GM23338 (cell line): ENCODE data around the gene GRIK1. TPM values are rescaled to one million over a fixed set of nuclear protein-coding genes. Genes with fewer than 3 reads are reported as not detected.

Source experiments
- CREB1 ChIP-seq: fragments of 250-450 bp; sonication (Bioruptor Pico); IDR thresholded peaks from 2 replicates; pipeline ENCODE4 v1.5.0; 2020; ENCODE audit warnings: low read depth, mild to moderate bottlenecking, moderate library complexity
- EZH2 ChIP-seq: fragments of 200-600 bp; sonication (generic); IDR thresholded peaks from one replicate; pipeline ENCODE4 v1.8.0; 2017; ENCODE audit warnings: antibody characterized with exemption, mild to moderate bottlenecking, low read depth; ENCODE audit not compliant: unreplicated experiment
- EZH2phosphoT487 ChIP-seq: fragments of 200-600 bp; sonication (generic); IDR thresholded peaks from one replicate; pipeline ENCODE4 v1.8.1; 2018; ENCODE audit warnings: antibody characterized with exemption; ENCODE audit not compliant: unreplicated experiment
- JUNB ChIP-seq: IDR thresholded peaks from one replicate; pipeline ENCODE4 v1.6.1; 2016; ENCODE audit warnings: antibody characterized with exemption; ENCODE audit not compliant: unreplicated experiment
- NANOG ChIP-seq: IDR thresholded peaks from 2 replicates; pipeline ENCODE4 v1.6.1; 2016; ENCODE audit warnings: antibody characterized with exemption, borderline replicate concordance
- REST ChIP-seq: IDR thresholded peaks from one replicate; pipeline ENCODE4 v1.6.1; 2018; ENCODE audit warnings: antibody characterized with exemption; ENCODE audit not compliant: unreplicated experiment
- STAT1 ChIP-seq: IDR thresholded peaks from one replicate; pipeline ENCODE4 v1.6.1; 2016; ENCODE audit warnings: antibody characterized with exemption; ENCODE audit not compliant: unreplicated experiment
- ZNF462 ChIP-seq: fragments of 250-450 bp; sonication (Bioruptor Pico); IDR thresholded peaks from 2 replicates; pipeline ENCODE4 v1.5.0; 2020; ENCODE audit warnings: mild to moderate bottlenecking, moderate library complexity
- polyA plus RNA-seq: library from polyadenylated mRNA; unstranded; fragments of >200 nt; fragmentation: Nextera tagmentation; extraction: Ambion mirVana; gene quantifications from 2 replicates; pipeline ENCODE4 v1.2.1, GENCODE V29; 2016
- total RNA-seq: library from RNA; depleted of rRNA; stranded (reverse); fragments of >200 nt; shearing (Covaris generic); gene quantifications from 2 replicates; pipeline ENCODE4 v1.2.3, GENCODE V29; 2014

GRIK1 gene
- total and polyA plus RNA-seq, 2 experiments from 2014 or later: 0.18 to 0.42 TPM

GRCh38 chr21:29701676-29702075 lies 238.1 kb downstream of the GRIK1 start (continued):
- TF ChIP-seq ZNF462 (CRISPR knock-in tag) (no peak), CREB1 (CRISPR knock-in tag) (no peak), NANOG (no peak), EZH2phosphoT487 (no peak), EZH2 (no peak), STAT1 (no peak), REST (no peak), JUNB (no peak)
